GM12892 (cell line): ENCODE measurements around the gene PIGV. TPM values are rescaled to one million over a fixed set of nuclear protein-coding genes. Genes with fewer than 3 reads are reported as not detected.

Experiments
- DNase-seq: peaks from one replicate; pipeline ENCODE4 v3.0.0; 2011; ENCODE audit not compliant: insufficient read length
- FAIRE-seq: peaks from 2 replicates; lab custom pipeline; 2011; peaks lifted over from hg19 to GRCh38; lab: Jason Lieb, UNC
- POLR2A ChIP-seq: IDR thresholded peaks from 2 replicates; pipeline ENCODE4 v1.6.1; 2011; ENCODE audit warnings: low read depth, low read length, control low read depth
- POLR2AphosphoS5 ChIP-seq: IDR thresholded peaks from 2 replicates; pipeline ENCODE4 v1.6.1; 2011; ENCODE audit warnings: low read depth, low read length, control low read depth
- TAF1 ChIP-seq: IDR thresholded peaks from 2 replicates; pipeline ENCODE4 v1.6.1; 2011; ENCODE audit warnings: low read depth, mild to moderate bottlenecking, control low read depth, low read length, borderline replicate concordance
- polyA plus RNA-seq: library from polyadenylated mRNA; unstranded; fragments of >200 nt; gene quantifications from one replicate; pipeline ENCODE4 v1.2.1, GENCODE V29; 2012; ENCODE audit warnings: missing spikeins, inconsistent platforms; ENCODE audit not compliant: missing spikeins

Gene PIGV
- polyA plus RNA-seq: 12.9 TPM

GRCh38 chr1:26787706-26788514, at the start of gene PIGV:
Gene PIGV, plus strand, starts transcription at chr1:26787950. Its CDS starts 2,866 bp downstream, at chr1:26790816.
- peak; percentile 23; the same call in 1 of the 2 replicates for TF ChIP-seq TAF1
- peak; percentile 80 for TF ChIP-seq POLR2A
- TF ChIP-seq POLR2AphosphoS5: peak; percentile 80
- FAIRE-seq: peak; percentile 93
- peak; percentile 81 for DNase-seq

GRCh38 chr1:26739329-26739914, 48.3 kb upstream of the PIGV start:
- DNase-seq: no peak
- TF ChIP-seq TAF1 (no peak), POLR2A (no peak), POLR2AphosphoS5 (no peak)
- no peak for FAIRE-seq

- TF ChIP-seq POLR2A: no peak
- no peak for TF ChIP-seq POLR2AphosphoS5
- TF ChIP-seq TAF1: no peak
- FAIRE-seq (peak; percentile 74), DNase-seq (no peak)
These were observed 47.6 kb upstream of the PIGV start for GRCh38 chr1:26740023-26740634.

GRCh38 chr1:26740952-26741351, 46.8 kb upstream of the PIGV start:
- no peak for TF ChIP-seq TAF1
- TF ChIP-seq POLR2AphosphoS5: no peak
- TF ChIP-seq POLR2A: no peak
- FAIRE-seq: no peak
- no peak for DNase-seq

GRCh38 chr1:26743426-26744059, 44.2 kb upstream of the PIGV start:
- no peak for DNase-seq
- no peak for FAIRE-seq
- TF ChIP-seq TAF1 (no peak), POLR2AphosphoS5 (no peak), POLR2A (no peak)

GRCh38 chr1:26744075-26744959, 43.4 kb upstream of the PIGV start:
- TF ChIP-seq POLR2AphosphoS5 (peak; percentile 71), POLR2A (peak; percentile 68; the same call in 1 of the 2 replicates), TAF1 (peak; percentile 64; the same call in 1 of the 2 replicates)
- DNase-seq (peak; percentile 54), FAIRE-seq (peak; percentile 99)

GRCh38 chr1:26745191-26745590, 42.6 kb upstream of the PIGV start:
- FAIRE-seq (no peak), DNase-seq (no peak)
- TF ChIP-seq TAF1: no peak
- TF ChIP-seq POLR2A: no peak
- TF ChIP-seq POLR2AphosphoS5: no peak

- peak; percentile 21 for FAIRE-seq
- TF ChIP-seq POLR2A (no peak), TAF1 (no peak), POLR2AphosphoS5 (no peak)
- DNase-seq: no peak
These were observed 40.7 kb upstream of the PIGV start for GRCh38 chr1:26747048-26747447.

GRCh38 chr1:26748351-26748750, 39.4 kb upstream of the PIGV start:
- DNase-seq (no peak), FAIRE-seq (no peak)
- TF ChIP-seq POLR2A: no peak
- TF ChIP-seq POLR2AphosphoS5: no peak
- no peak for TF ChIP-seq TAF1

GRCh38 chr1:26749458-26749857, 38.3 kb upstream of the PIGV start:
- no peak for DNase-seq
- TF ChIP-seq TAF1 (no peak), POLR2A (no peak), POLR2AphosphoS5 (no peak)
- no peak for FAIRE-seq

GRCh38 chr1:26750428-26750827, 37.3 kb upstream of the PIGV start:
- TF ChIP-seq POLR2AphosphoS5: no peak
- TF ChIP-seq TAF1: no peak
- TF ChIP-seq POLR2A: no peak
- FAIRE-seq (no peak), DNase-seq (no peak)
